GM23338 (cell line): Measurements from ENCODE around the gene CD68. TPM values are rescaled to one million over a fixed set of nuclear protein-coding genes. Genes with fewer than 3 reads are reported as not detected.

Experiments
- ATAC-seq: fragments of 200-7000 bp; cut with Tn5 transposase; 3 replicates; pipeline ENCODE4 v1.9.1; 2020
- DNase-seq: peaks from one replicate; pipeline ENCODE4 v3.0.0-alpha.2; 2015; ENCODE audit warnings: low spot score
- H2AFZ ChIP-seq: fragments of 200-600 bp; sonication (generic); 2 replicates; pipeline ENCODE4 v1.8.0; 2016; ENCODE audit warnings: antibody characterized with exemption, mild to moderate bottlenecking, moderate library complexity
- H3F3A ChIP-seq: fragments of 200-600 bp; sonication (generic); replicated peaks from 2 replicates; pipeline ENCODE4 v1.8.0; 2017; ENCODE audit warnings: antibody characterized with exemption, mixed run types, low read depth
- H3K27ac ChIP-seq: fragments of 200-600 bp; sonication (generic); 2 replicates; pipeline ENCODE4 v1.6.1; 2016; ENCODE audit warnings: low read depth
- H3K27me3 ChIP-seq: fragments of 200-600 bp; sonication (generic); 2 replicates; pipeline ENCODE4 v1.8.0; 2016; ENCODE audit warnings: mild to moderate bottlenecking, mixed run types, moderate library complexity; ENCODE audit not compliant: insufficient read depth
- H3K36me3 ChIP-seq: fragments of 200-600 bp; sonication (generic); 2 replicates; pipeline ENCODE4 v1.8.0; 2016; ENCODE audit warnings: mild to moderate bottlenecking; ENCODE audit not compliant: insufficient read depth
- H3K4me1 ChIP-seq: fragments of 200-600 bp; sonication (generic); 2 replicates; pipeline ENCODE4 v1.8.0; 2016; ENCODE audit warnings: mild to moderate bottlenecking, moderate library complexity; ENCODE audit not compliant: insufficient read depth
- H3K4me2 ChIP-seq: fragments of 200-600 bp; sonication (generic); 2 replicates; pipeline ENCODE4 v1.7.1; 2017; ENCODE audit warnings: mixed run types
- H3K4me3 ChIP-seq: fragments of 200-600 bp; sonication (generic); 2 replicates; pipeline ENCODE4 v1.6.1; 2016; ENCODE audit warnings: mixed run types
- H3K79me2 ChIP-seq: fragments of 200-600 bp; sonication (generic); replicated peaks from 2 replicates; pipeline ENCODE4 v1.8.0; 2017; ENCODE audit warnings: mild to moderate bottlenecking; ENCODE audit not compliant: insufficient read depth
- H3K9me2 ChIP-seq: fragments of 200-600 bp; sonication (generic); 2 replicates; pipeline ENCODE4 v1.8.0; 2017; ENCODE audit not compliant: insufficient read depth
- H4K20me1 ChIP-seq: fragments of 200-600 bp; sonication (generic); replicated peaks from 2 replicates; pipeline ENCODE4 v1.8.0; 2017; ENCODE audit warnings: mild to moderate bottlenecking; ENCODE audit not compliant: insufficient read depth
- H3K27ac Mint-ChIP-seq: 2 replicates; pipeline ENCODE4 v1.8.0; 2020; ENCODE audit warnings: inconsistent platforms, mild to moderate bottlenecking, moderate library complexity, mixed read lengths
- H3K27me3 Mint-ChIP-seq: 3 replicates; pipeline ENCODE4 v1.8.0; 2022; ENCODE audit warnings: low read depth, mild to moderate bottlenecking, moderate library complexity, mixed read lengths, inconsistent platforms; ENCODE audit not compliant: insufficient read depth, poor library complexity
- H3K36me3 Mint-ChIP-seq: 3 replicates; pipeline ENCODE4 v1.8.0; 2021; ENCODE audit warnings: low read depth, mild to moderate bottlenecking, inconsistent platforms, moderate library complexity, mixed read lengths
- H3K4me1 Mint-ChIP-seq: 3 replicates; pipeline ENCODE4 v1.8.0; 2020; ENCODE audit warnings: mild to moderate bottlenecking, inconsistent platforms, mixed read lengths
- H3K4me3 Mint-ChIP-seq: 3 replicates; pipeline ENCODE4 v1.8.0; 2021; ENCODE audit warnings: moderate library complexity, mild to moderate bottlenecking, inconsistent platforms, mixed read lengths
- H3K9me3 Mint-ChIP-seq: 3 replicates; pipeline ENCODE4 v1.8.0; 2020; ENCODE audit warnings: moderate library complexity, mild to moderate bottlenecking, inconsistent platforms, mixed read lengths
- EZH2phosphoT487 ChIP-seq: fragments of 200-600 bp; sonication (generic); IDR thresholded peaks from one replicate; pipeline ENCODE4 v1.8.1; 2018; ENCODE audit warnings: antibody characterized with exemption; ENCODE audit not compliant: unreplicated experiment
- NANOG ChIP-seq: IDR thresholded peaks from 2 replicates; pipeline ENCODE4 v1.6.1; 2016; ENCODE audit warnings: antibody characterized with exemption, borderline replicate concordance
- POLR2AphosphoS5 ChIP-seq: IDR thresholded peaks from 2 replicates; pipeline ENCODE4 v1.6.1; 2016; ENCODE audit warnings: antibody characterized with exemption, low read depth
- ZNF114 ChIP-seq: fragments of 250-450 bp; sonication (Bioruptor Pico); IDR thresholded peaks from 2 replicates; pipeline ENCODE4 v1.5.0; 2020; ENCODE audit warnings: mild to moderate bottlenecking, moderate library complexity
- ZNF331 ChIP-seq: fragments of 250-450 bp; sonication (Bioruptor Pico); IDR thresholded peaks from 2 replicates; pipeline ENCODE4 v1.5.0; 2020; ENCODE audit warnings: low read depth, mild to moderate bottlenecking, moderate library complexity
- polyA plus RNA-seq: library from polyadenylated mRNA; unstranded; fragments of >200 nt; fragmentation: Nextera tagmentation; extraction: Ambion mirVana; gene quantifications from 2 replicates; pipeline ENCODE4 v1.2.1, GENCODE V29; 2016
- total RNA-seq: library from RNA; depleted of rRNA; stranded (reverse); fragments of >200 nt; shearing (Covaris generic); gene quantifications from 2 replicates; pipeline ENCODE4 v1.2.3, GENCODE V29; 2014
- TF ChIP-seq, protein P1 (sequence below): fragments of 250-450 bp; sonication (Bioruptor Pico); IDR thresholded peaks from 2 replicates; pipeline ENCODE4 v1.5.0; 2020; ENCODE audit warnings: mild to moderate bottlenecking, moderate library complexity
- TF ChIP-seq, protein P2 (sequence below): IDR thresholded peaks from one replicate; pipeline ENCODE4 v1.6.1; 2018; ENCODE audit warnings: antibody characterized with exemption; ENCODE audit not compliant: unreplicated experiment

Gene CD68
- total and polyA plus RNA-seq, 2 experiments from 2014 or later = not detected

DNA sequence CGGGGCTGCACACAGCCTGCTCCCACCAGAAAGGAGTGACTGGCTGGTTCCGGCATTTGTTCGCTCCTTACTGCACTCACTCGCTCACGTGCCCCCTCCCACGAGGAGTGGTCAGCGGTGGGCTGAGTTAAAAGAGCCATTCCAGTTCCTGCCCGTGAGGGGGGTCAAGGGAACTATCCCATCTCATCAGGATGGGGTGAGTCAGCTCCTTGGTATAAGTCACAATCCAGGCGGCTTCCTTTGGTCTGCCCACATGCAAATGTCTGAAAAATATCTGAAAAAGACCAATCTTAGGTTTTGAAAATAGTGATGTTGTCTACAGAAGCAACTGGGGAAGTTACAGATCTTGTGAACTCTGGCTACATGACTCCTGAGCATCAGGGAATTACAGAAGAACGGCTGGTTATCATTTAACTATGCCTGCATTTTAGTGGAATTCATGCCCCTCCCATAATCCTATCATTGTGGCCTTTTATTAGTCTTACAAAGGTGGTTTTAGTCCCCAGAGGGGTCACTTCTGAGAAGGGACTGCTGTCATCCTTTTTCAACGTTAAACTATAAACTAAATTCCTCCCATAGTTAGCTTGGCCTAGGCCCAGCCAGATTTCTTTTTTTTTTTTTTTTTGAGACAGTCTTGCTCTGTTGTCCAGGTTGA, 40.4 kb upstream of the CD68 start (continued):
- TF ChIP-seq, protein P1, sequence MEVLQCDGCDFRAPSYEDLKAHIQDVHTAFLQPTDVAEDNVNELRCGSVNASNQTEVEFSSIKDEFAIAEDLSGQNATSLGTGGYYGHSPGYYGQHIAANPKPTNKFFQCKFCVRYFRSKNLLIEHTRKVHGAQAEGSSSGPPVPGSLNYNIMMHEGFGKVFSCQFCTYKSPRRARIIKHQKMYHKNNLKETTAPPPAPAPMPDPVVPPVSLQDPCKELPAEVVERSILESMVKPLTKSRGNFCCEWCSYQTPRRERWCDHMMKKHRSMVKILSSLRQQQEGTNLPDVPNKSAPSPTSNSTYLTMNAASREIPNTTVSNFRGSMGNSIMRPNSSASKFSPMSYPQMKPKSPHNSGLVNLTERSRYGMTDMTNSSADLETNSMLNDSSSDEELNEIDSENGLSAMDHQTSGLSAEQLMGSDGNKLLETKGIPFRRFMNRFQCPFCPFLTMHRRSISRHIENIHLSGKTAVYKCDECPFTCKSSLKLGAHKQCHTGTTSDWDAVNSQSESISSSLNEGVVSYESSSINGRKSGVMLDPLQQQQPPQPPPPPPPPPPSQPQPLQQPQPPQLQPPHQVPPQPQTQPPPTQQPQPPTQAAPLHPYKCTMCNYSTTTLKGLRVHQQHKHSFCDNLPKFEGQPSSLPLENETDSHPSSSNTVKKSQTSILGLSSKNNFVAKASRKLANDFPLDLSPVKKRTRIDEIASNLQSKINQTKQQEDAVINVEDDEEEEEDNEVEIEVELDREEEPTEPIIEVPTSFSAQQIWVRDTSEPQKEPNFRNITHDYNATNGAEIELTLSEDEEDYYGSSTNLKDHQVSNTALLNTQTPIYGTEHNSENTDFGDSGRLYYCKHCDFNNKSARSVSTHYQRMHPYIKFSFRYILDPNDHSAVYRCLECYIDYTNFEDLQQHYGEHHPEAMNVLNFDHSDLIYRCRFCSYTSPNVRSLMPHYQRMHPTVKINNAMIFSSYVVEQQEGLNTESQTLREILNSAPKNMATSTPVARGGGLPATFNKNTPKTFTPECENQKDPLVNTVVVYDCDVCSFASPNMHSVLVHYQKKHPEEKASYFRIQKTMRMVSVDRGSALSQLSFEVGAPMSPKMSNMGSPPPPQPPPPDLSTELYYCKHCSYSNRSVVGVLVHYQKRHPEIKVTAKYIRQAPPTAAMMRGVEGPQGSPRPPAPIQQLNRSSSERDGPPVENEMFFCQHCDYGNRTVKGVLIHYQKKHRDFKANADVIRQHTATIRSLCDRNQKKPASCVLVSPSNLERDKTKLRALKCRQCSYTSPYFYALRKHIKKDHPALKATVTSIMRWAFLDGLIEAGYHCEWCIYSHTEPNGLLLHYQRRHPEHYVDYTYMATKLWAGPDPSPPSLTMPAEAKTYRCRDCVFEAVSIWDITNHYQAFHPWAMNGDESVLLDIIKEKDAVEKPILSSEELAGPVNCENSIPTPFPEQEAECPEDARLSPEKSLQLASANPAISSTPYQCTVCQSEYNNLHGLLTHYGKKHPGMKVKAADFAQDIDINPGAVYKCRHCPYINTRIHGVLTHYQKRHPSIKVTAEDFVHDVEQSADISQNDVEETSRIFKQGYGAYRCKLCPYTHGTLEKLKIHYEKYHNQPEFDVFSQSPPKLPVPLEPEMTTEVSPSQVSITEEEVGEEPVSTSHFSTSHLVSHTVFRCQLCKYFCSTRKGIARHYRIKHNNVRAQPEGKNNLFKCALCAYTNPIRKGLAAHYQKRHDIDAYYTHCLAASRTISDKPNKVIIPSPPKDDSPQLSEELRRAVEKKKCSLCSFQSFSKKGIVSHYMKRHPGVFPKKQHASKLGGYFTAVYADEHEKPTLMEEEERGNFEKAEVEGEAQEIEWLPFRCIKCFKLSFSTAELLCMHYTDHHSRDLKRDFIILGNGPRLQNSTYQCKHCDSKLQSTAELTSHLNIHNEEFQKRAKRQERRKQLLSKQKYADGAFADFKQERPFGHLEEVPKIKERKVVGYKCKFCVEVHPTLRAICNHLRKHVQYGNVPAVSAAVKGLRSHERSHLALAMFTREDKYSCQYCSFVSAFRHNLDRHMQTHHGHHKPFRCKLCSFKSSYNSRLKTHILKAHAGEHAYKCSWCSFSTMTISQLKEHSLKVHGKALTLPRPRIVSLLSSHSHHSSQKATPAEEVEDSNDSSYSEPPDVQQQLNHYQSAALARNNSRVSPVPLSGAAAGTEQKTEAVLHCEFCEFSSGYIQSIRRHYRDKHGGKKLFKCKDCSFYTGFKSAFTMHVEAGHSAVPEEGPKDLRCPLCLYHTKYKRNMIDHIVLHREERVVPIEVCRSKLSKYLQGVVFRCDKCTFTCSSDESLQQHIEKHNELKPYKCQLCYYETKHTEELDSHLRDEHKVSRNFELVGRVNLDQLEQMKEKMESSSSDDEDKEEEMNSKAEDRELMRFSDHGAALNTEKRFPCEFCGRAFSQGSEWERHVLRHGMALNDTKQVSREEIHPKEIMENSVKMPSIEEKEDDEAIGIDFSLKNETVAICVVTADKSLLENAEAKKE (CRISPR knock-in tag) = no peak
- no peak for TF ChIP-seq POLR2AphosphoS5
- TF ChIP-seq NANOG = no peak
- no peak for TF ChIP-seq EZH2phosphoT487

DNA sequence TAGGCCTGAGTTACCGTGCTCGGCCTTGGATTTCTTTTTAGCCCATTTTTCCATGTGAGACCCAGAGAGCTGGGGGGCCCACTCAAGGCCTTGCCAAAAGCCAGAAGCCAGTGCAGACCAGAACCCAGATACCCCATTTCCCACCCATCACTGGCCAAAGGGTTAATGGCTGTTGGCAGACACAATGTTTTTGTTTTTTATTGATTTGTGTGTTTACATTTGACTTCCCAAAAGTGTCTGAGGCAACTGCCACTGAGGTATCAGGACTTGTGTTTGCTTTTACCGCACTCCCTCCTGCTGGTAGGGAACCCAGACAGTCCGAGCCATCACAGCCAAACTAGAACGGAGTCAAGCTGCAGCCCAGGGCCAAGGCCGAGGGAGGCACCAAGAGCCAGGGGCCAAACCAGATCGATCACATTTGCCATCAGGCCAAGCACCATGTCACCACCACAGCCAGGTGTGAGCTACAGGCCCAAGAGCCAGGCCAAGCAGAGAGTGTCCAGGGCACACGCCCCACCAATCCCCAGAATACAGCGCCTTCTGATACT, 38.3 kb upstream of the CD68 start:
- H3K4me1 ChIP-seq = no peaks in the 10 kb centered on the region
- no peak overlapping the region for H3K4me3 ChIP-seq
- no peaks in the 10 kb centered on the region for H3K9me2 ChIP-seq
- H3K36me3 ChIP-seq = no peaks in the 10 kb centered on the region
- H3K4me3 Mint-ChIP-seq = no peak overlapping the region
- no peak overlapping the region for H3K4me2 ChIP-seq
- no peaks in the 10 kb centered on the region for H3K27me3 ChIP-seq
- no peaks in the 10 kb centered on the region for H3F3A ChIP-seq
- DNase-seq = no peak
- H4K20me1 ChIP-seq = no peaks in the 10 kb centered on the region
- H3K27me3 Mint-ChIP-seq = peaks cover 9% of the 10 kb centered on the region
- H3K36me3 Mint-ChIP-seq = no peaks in the 10 kb centered on the region
- no peaks in the 10 kb centered on the region for H3K9me3 Mint-ChIP-seq
- TF ChIP-seq, protein P2, sequence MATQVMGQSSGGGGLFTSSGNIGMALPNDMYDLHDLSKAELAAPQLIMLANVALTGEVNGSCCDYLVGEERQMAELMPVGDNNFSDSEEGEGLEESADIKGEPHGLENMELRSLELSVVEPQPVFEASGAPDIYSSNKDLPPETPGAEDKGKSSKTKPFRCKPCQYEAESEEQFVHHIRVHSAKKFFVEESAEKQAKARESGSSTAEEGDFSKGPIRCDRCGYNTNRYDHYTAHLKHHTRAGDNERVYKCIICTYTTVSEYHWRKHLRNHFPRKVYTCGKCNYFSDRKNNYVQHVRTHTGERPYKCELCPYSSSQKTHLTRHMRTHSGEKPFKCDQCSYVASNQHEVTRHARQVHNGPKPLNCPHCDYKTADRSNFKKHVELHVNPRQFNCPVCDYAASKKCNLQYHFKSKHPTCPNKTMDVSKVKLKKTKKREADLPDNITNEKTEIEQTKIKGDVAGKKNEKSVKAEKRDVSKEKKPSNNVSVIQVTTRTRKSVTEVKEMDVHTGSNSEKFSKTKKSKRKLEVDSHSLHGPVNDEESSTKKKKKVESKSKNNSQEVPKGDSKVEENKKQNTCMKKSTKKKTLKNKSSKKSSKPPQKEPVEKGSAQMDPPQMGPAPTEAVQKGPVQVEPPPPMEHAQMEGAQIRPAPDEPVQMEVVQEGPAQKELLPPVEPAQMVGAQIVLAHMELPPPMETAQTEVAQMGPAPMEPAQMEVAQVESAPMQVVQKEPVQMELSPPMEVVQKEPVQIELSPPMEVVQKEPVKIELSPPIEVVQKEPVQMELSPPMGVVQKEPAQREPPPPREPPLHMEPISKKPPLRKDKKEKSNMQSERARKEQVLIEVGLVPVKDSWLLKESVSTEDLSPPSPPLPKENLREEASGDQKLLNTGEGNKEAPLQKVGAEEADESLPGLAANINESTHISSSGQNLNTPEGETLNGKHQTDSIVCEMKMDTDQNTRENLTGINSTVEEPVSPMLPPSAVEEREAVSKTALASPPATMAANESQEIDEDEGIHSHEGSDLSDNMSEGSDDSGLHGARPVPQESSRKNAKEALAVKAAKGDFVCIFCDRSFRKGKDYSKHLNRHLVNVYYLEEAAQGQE = no peak
- no peak for TF ChIP-seq ZNF331 (CRISPR knock-in tag)
- TF ChIP-seq ZNF114 (CRISPR knock-in tag) = no peak
- no peak for ATAC-seq
- no peaks in the 10 kb centered on the region for H3K4me1 Mint-ChIP-seq
- no peak overlapping the region for H3K27ac Mint-ChIP-seq
- H2AFZ ChIP-seq = no peak overlapping the region
- H3K27ac ChIP-seq = no peak overlapping the region
- H3K79me2 ChIP-seq = no peaks in the 10 kb centered on the region
